Measurements from ENCODE around the gene FGF18.

DNA sequence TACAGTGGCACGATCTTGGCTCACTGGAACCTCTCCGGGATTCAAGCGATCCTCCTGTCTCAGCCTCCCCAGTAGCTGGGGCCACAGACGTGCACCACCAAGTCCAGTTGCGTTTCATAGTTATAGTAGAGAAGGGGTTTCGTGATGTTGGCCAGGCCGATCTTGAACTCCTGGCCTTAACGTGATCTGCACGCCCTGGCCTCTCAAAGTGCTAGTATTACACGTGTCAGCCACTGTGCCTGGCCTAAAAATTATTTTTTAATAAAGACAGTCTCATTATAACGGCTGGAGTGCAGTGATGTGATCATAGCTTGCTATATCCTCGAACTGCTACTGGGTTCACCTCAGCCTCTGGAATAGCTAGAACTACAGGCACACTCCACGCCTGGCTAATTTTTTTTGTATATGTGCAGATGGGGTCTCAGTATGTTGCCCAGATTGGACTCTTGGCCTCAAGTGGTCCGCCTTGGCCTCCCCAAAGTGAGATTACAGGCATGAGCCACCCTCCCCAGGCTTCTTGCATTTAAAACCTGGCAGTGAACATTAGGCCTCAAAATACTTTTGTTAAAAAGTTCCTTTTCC is 27.4 kb upstream of the FGF18 start:
- TF ChIP-seq CTCF (IDR thresholded peaks at IDR 0.05) (no peak), POLR2A (IDR thresholded peaks at IDR 0.05) (no peak)
